HCT116 (cell line): Measurements from ENCODE around the gene MAPKAPK3.

Source experiments
- CEBPB ChIP-seq: IDR thresholded peaks from 2 replicates; pipeline ENCODE4 v1.6.1; 2012; ENCODE audit warnings: low read depth
- CTCF ChIP-seq, 3 experiments: fragments of 200-600 bp in 1 of 3; sonication (generic) in 1 of 3; IDR thresholded peaks in 2 of 3; conservative IDR thresholded peaks in 1 of 3; 2 replicates each; pipeline ENCODE4 v1.5.1; 2012 to 2017; ENCODE audit warnings: low read depth in 2 of 3, low read length in 2 of 3, antibody characterized with exemption in 1 of 3, borderline replicate concordance in 1 of 3, control low read depth in 1 of 3, mild to moderate bottlenecking in 1 of 3, mixed read lengths in 1 of 3, mixed run types in 1 of 3, moderate library complexity in 1 of 3; ENCODE audit not compliant: insufficient read depth in 1 of 3
- EZH2 ChIP-seq: fragments of 200-600 bp; sonication (generic); IDR thresholded peaks from 2 replicates; pipeline ENCODE4 v1.6.1; 2017; ENCODE audit warnings: antibody characterized with exemption, mixed run types
- EZH2phosphoT487 ChIP-seq: fragments of 200-600 bp; IDR thresholded peaks from 2 replicates; pipeline ENCODE4 v1.6.1; 2018; ENCODE audit warnings: antibody characterized with exemption, borderline replicate concordance
- JUND ChIP-seq: IDR thresholded peaks from 2 replicates; pipeline ENCODE4 v1.6.1; 2012
- POLR2A ChIP-seq: IDR thresholded peaks from 2 replicates; pipeline ENCODE4 v1.7.0; 2011; ENCODE audit warnings: borderline replicate concordance; ENCODE audit not compliant: insufficient read depth, insufficient read length; ENCODE audit errors: extremely low read depth
- POLR2AphosphoS5 ChIP-seq: IDR thresholded peaks from 2 replicates; pipeline ENCODE4 v1.6.1; 2011; ENCODE audit warnings: mild to moderate bottlenecking, low read depth, low read length, moderate library complexity
- SIN3A ChIP-seq: IDR thresholded peaks from 2 replicates; pipeline ENCODE4 v1.6.1; 2012; ENCODE audit warnings: low read depth
- YY1 ChIP-seq: IDR thresholded peaks from 2 replicates; pipeline ENCODE4 v1.6.1; 2011; ENCODE audit warnings: low read length, low read depth, moderate library complexity, mild to moderate bottlenecking; ENCODE audit not compliant: insufficient replicate concordance; ENCODE audit errors: extremely low read depth
- ZBTB33 ChIP-seq: IDR thresholded peaks from 2 replicates; pipeline ENCODE4 v1.6.1; 2011; ENCODE audit warnings: mild to moderate bottlenecking, low read length, moderate library complexity; ENCODE audit not compliant: insufficient replicate concordance; ENCODE audit errors: extremely low read depth
- TF ChIP-seq, protein P1 (sequence below): IDR thresholded peaks from 2 replicates; pipeline ENCODE4 v1.6.1; 2012
- TF ChIP-seq, protein P2 (sequence below): IDR thresholded peaks from 2 replicates; pipeline ENCODE4 v1.6.1; 2012

DNA sequence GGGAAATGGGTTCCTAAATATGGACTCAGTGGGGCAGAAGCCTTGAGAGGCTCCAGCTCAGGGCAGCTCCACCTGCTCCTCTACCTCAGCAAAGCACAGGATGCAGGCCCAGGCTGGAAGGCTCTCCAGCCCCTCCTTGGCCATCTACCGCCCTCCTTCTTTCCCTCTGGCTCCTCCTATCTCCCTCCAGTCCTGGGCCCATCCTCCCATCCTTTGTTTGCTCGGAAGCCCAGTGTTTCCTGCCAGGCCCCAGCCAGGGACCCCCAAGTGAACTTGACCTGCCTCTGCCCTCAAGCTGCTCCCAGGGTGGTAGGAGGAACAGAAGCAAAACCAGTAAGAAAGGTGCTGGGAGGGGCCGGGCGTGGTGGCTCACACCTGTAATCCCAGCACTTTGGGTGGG lies 20.1 kb downstream of the MAPKAPK3 start:
- no peak for TF ChIP-seq POLR2A
- no peak for TF ChIP-seq JUND
- TF ChIP-seq EZH2 = no peak
- no peak for TF ChIP-seq YY1
- no peak for TF ChIP-seq ZBTB33
- TF ChIP-seq CTCF (IDR thresholded peaks at IDR 0.05 in 2 of 3, conservative IDR thresholded peaks at IDR 0.05 in 1 of 3; ENCODE audit: borderline replicate concordance in 1 of 3, insufficient read depth in 1 of 3, low read depth in 2 of 3, low read length in 2 of 3) = no peak
- TF ChIP-seq EZH2phosphoT487 = no peak
- TF ChIP-seq, protein P1, sequence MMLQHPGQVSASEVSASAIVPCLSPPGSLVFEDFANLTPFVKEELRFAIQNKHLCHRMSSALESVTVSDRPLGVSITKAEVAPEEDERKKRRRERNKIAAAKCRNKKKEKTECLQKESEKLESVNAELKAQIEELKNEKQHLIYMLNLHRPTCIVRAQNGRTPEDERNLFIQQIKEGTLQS = no peak
- TF ChIP-seq, protein P2, sequence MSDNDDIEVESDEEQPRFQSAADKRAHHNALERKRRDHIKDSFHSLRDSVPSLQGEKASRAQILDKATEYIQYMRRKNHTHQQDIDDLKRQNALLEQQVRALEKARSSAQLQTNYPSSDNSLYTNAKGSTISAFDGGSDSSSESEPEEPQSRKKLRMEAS = no peak
- TF ChIP-seq POLR2AphosphoS5 = no peak
- no peak for TF ChIP-seq SIN3A
- no peak for TF ChIP-seq CEBPB
